HCT116 (cell line): ENCODE measurements around the gene COL23A1. TPM values are rescaled to one million over a fixed set of nuclear protein-coding genes. Genes with fewer than 3 reads are reported as not detected.

Source experiments
- ATAC-seq: fragments of 200-7000 bp; cut with Tn5 transposase; 2 replicates; pipeline ENCODE4 v1.9.1; 2020; ENCODE audit warnings: mild to moderate bottlenecking, moderate library complexity
- BruUV-seq: library from RNA; stranded (reverse); fragments of 400-500 nt; replicated peaks from 2 replicates; lab custom pipeline; 2021; lab: Mats Ljungman, UMichigan
- CTCF ChIA-PET: fragments of 300-600 bp; sonication (Branson Sonifier 250); formaldehyde crosslinking; loops from one replicate; lab custom pipeline; 2021; ENCODE audit warnings: antibody characterized with exemption; lab: Charles Lee
- POLR2A ChIA-PET: fragments of 300-600, 350-600 bp; sonication (Branson Sonifier 250); formaldehyde crosslinking; loops from one replicate; lab custom pipeline; 2021; ENCODE audit warnings: antibody characterized with exemption; lab: Charles Lee
- RAD21 ChIA-PET, 2 experiments: fragments of 300-600 bp; sonication (Branson Sonifier 250); formaldehyde crosslinking; loops; one replicate each; lab custom pipeline; 2023; ENCODE audit warnings: low total read pairs in 2 of 2; ENCODE audit not compliant: uncharacterized antibody in 2 of 2, unreplicated experiment in 2 of 2, low non-redundant PET in 1 of 2; lab: Charles Lee
- DNase-seq: peaks from one replicate; pipeline ENCODE4 v3.0.0-alpha.2; 2010; ENCODE audit warnings: low read depth, low spot score
- H2AFZ ChIP-seq: fragments of 200-600 bp; shearing (Covaris generic), sonication (generic); 2 replicates; pipeline ENCODE4 v1.6.1; 2017; ENCODE audit warnings: low read depth, mixed run types, mixed read lengths, antibody characterized with exemption, low read length; ENCODE audit not compliant: poor library complexity, severe bottlenecking
- H3K27ac ChIP-seq: 2 replicates; pipeline ENCODE4 v1.5.1; 2012; ENCODE audit warnings: low read depth, low read length
- H3K27me3 ChIP-seq: fragments of 200-600 bp; sonication (generic); 2 replicates; pipeline ENCODE4 v1.6.1; 2016; ENCODE audit warnings: mixed run types, low read length, mixed read lengths; ENCODE audit not compliant: insufficient read depth
- H3K36me3 ChIP-seq, 2 experiments: fragments of 200-500 bp in 1 of 2; fragments of 200-600 bp in 1 of 2; sonication (Bioruptor generic) in 1 of 2; sonication (generic) in 1 of 2; 2 replicates each; pipeline versions ENCODE4 v1.5.1 to v1.6.1; 2014 to 2016; ENCODE audit warnings: low read length in 2 of 2, inconsistent platforms in 1 of 2, mixed read lengths in 1 of 2, mixed run types in 1 of 2; ENCODE audit not compliant: insufficient read depth in 2 of 2, control insufficient read depth in 1 of 2
- H3K4me1 ChIP-seq, 2 experiments: fragments of 200-600 bp in 1 of 2; sonication (generic) in 1 of 2; 2 replicates each; pipeline versions ENCODE4 v1.5.1 to v1.6.1; 2012 to 2017; ENCODE audit warnings: low read length in 2 of 2, inconsistent platforms in 1 of 2, mild to moderate bottlenecking in 1 of 2, mixed read lengths in 1 of 2, mixed run types in 1 of 2, moderate library complexity in 1 of 2; ENCODE audit not compliant: insufficient read depth in 2 of 2, control insufficient read depth in 1 of 2
- H3K4me2 ChIP-seq: fragments of 200-600 bp; sonication (generic); 2 replicates; pipeline ENCODE4 v1.6.1; 2017; ENCODE audit warnings: mixed run types, low read length, mixed read lengths
- H3K4me3 ChIP-seq, 2 experiments: fragments of 200-600 bp in 1 of 2; sonication (generic) in 1 of 2; replicated peaks in 1 of 2; 2 replicates each; pipeline ENCODE4 v1.5.1; 2011 to 2016; ENCODE audit warnings: low read length in 2 of 2, control low read depth in 1 of 2, low read depth in 1 of 2, mild to moderate bottlenecking in 1 of 2, mixed read lengths in 1 of 2, mixed run types in 1 of 2
- H3K79me2 ChIP-seq: fragments of 200-600 bp; sonication (generic); 2 replicates; pipeline ENCODE4 v1.6.1; 2017; ENCODE audit warnings: mild to moderate bottlenecking, mixed run types, low read length, moderate library complexity, mixed read lengths; ENCODE audit not compliant: insufficient read depth
- H3K9ac ChIP-seq: fragments of 200-600 bp; sonication (generic); 2 replicates; pipeline ENCODE4 v1.6.1; 2016; ENCODE audit warnings: low read length, mixed read lengths
- H3K9me2 ChIP-seq: fragments of 200-600 bp; sonication (generic), shearing (Covaris generic); 2 replicates; pipeline ENCODE4 v1.6.1; 2017; ENCODE audit warnings: mixed run types, mild to moderate bottlenecking, moderate library complexity; ENCODE audit not compliant: insufficient read depth
- H3K9me3 ChIP-seq, 2 experiments: fragments of 200-500 bp in 1 of 2; fragments of 200-600 bp in 1 of 2; sonication (Bioruptor generic) in 1 of 2; sonication (generic) in 1 of 2; 2 replicates each; pipeline ENCODE4 v1.6.1; 2014 to 2017; ENCODE audit warnings: low read length in 2 of 2, mixed read lengths in 2 of 2, inconsistent platforms in 1 of 2, low read depth in 1 of 2, mild to moderate bottlenecking in 1 of 2, mixed run types in 1 of 2, moderate library complexity in 1 of 2; ENCODE audit not compliant: control insufficient read depth in 1 of 2, insufficient read depth in 1 of 2
- H4K20me1 ChIP-seq: fragments of 200-600 bp; sonication (generic), shearing (Covaris generic); 2 replicates; pipeline ENCODE4 v1.6.1; 2017; ENCODE audit warnings: mixed run types, mild to moderate bottlenecking, moderate library complexity; ENCODE audit not compliant: insufficient read depth
- CBX3 ChIP-seq: IDR thresholded peaks from 2 replicates; pipeline ENCODE4 v1.6.1; 2012; ENCODE audit warnings: low read depth
- CEBPB ChIP-seq: IDR thresholded peaks from 2 replicates; pipeline ENCODE4 v1.6.1; 2012; ENCODE audit warnings: low read depth
- CTCF ChIP-seq, 3 experiments: fragments of 200-600 bp in 1 of 3; sonication (generic) in 1 of 3; IDR thresholded peaks in 2 of 3; conservative IDR thresholded peaks in 1 of 3; 2 replicates each; pipeline ENCODE4 v1.5.1; 2012 to 2017; ENCODE audit warnings: low read depth in 2 of 3, low read length in 2 of 3, antibody characterized with exemption in 1 of 3, borderline replicate concordance in 1 of 3, control low read depth in 1 of 3, mild to moderate bottlenecking in 1 of 3, mixed read lengths in 1 of 3, mixed run types in 1 of 3, moderate library complexity in 1 of 3; ENCODE audit not compliant: insufficient read depth in 1 of 3
- EGR1 ChIP-seq: IDR thresholded peaks from 2 replicates; pipeline ENCODE4 v1.6.1; 2012; ENCODE audit warnings: low read depth
- EZH2 ChIP-seq: fragments of 200-600 bp; sonication (generic); IDR thresholded peaks from 2 replicates; pipeline ENCODE4 v1.6.1; 2017; ENCODE audit warnings: antibody characterized with exemption, mixed run types
- FOSL1 ChIP-seq: IDR thresholded peaks from 2 replicates; pipeline ENCODE4 v1.6.1; 2012; ENCODE audit warnings: low read depth
- JUND ChIP-seq: IDR thresholded peaks from 2 replicates; pipeline ENCODE4 v1.6.1; 2012
- MAX ChIP-seq: IDR thresholded peaks from 2 replicates; pipeline ENCODE4 v1.6.1; 2012
- POLR2A ChIP-seq: IDR thresholded peaks from 2 replicates; pipeline ENCODE4 v1.7.0; 2011; ENCODE audit warnings: borderline replicate concordance; ENCODE audit not compliant: insufficient read depth, insufficient read length; ENCODE audit errors: extremely low read depth
- POLR2AphosphoS5 ChIP-seq: IDR thresholded peaks from 2 replicates; pipeline ENCODE4 v1.6.1; 2011; ENCODE audit warnings: mild to moderate bottlenecking, low read depth, low read length, moderate library complexity
- RAD21 ChIP-seq: IDR thresholded peaks from 2 replicates; pipeline ENCODE4 v1.6.1; 2012; ENCODE audit warnings: low read depth, mild to moderate bottlenecking
- SIN3A ChIP-seq: IDR thresholded peaks from 2 replicates; pipeline ENCODE4 v1.6.1; 2012; ENCODE audit warnings: low read depth
- ZFX ChIP-seq: fragments of 450-650 bp; IDR thresholded peaks from 2 replicates; pipeline ENCODE4 v1.6.1; 2017
- ZNF274 ChIP-seq: fragments of 200-500 bp; sonication (Bioruptor generic); IDR thresholded peaks from 2 replicates; pipeline ENCODE4 v1.6.1; 2014; ENCODE audit warnings: mild to moderate bottlenecking, low read depth, low read length, inconsistent platforms
- intact Hi-C: fragments of 100-400 bp; cut with micrococcal nuclease; formaldehyde crosslinking; loops from 2 replicates; pipeline ENCODE4 v1.10.0; 2022
- total RNA-seq: library from RNA; stranded (reverse); gene quantifications from one replicate; pipeline ENCODE4 v1.2.1, GENCODE V29; 2021; ENCODE audit not compliant: unreplicated experiment

COL23A1 gene
- total RNA-seq, 1 experiment from 2014 or later = not detected

GRCh38 chr5:178277866-178278265, 312.3 kb downstream of the COL23A1 start:
- no peak overlapping the region for H3K4me3 ChIP-seq
- no peaks in the 10 kb centered on the region for H3K36me3 ChIP-seq
- POLR2A ChIA-PET = no interaction called here
- H3K9me3 ChIP-seq = peaks cover 8% of the 10 kb centered on the region in 2 experiments; a peak in 2 of 4 replicates
- BruUV-seq = no TSS peak
- H3K4me2 ChIP-seq = no peak overlapping the region
- H3K27me3 ChIP-seq = no peaks in the 10 kb centered on the region
- no peak overlapping the region for H2AFZ ChIP-seq
- H3K79me2 ChIP-seq = no peaks in the 10 kb centered on the region
- RAD21 ChIA-PET = no interaction called here
- H3K9ac ChIP-seq = no peak overlapping the region
- H3K27ac ChIP-seq = no peak overlapping the region
- H3K9me2 ChIP-seq = no peaks in the 10 kb centered on the region
- CTCF ChIA-PET = no interaction called here
- intact Hi-C loops = no loop called here
- DNase-seq (no peak), ATAC-seq (no peak)
- TF ChIP-seq POLR2AphosphoS5 = no peak
- TF ChIP-seq POLR2A = no peak
- TF ChIP-seq SIN3A = no peak
- no peak for TF ChIP-seq ZNF274
- TF ChIP-seq CTCF (IDR thresholded peaks at IDR 0.05 in 2 of 3, conservative IDR thresholded peaks at IDR 0.05 in 1 of 3; ENCODE audit: borderline replicate concordance in 1 of 3, insufficient read depth in 1 of 3, low read depth in 2 of 3, low read length in 2 of 3) = no peak
- TF ChIP-seq CEBPB = no peak
- no peak for TF ChIP-seq EGR1
- no peak for TF ChIP-seq JUND
- no peak for TF ChIP-seq ZFX
- no peak for TF ChIP-seq FOSL1
- no peak for TF ChIP-seq MAX
- TF ChIP-seq RAD21 = no peak
- TF ChIP-seq CBX3 = no peak
- TF ChIP-seq EZH2 = no peak
- no peaks in the 10 kb centered on the region for H4K20me1 ChIP-seq
- H3K4me1 ChIP-seq = peaks cover 0 to 4% of the 10 kb centered on the region in 2 experiments; a peak in 2 of 4 replicates
